ENCODE data around the gene PTP4A2.

- no peak for TF ChIP-seq CTCF (IDR thresholded peaks at IDR 0.05; ENCODE audit: poor library complexity)
- no peak for TF ChIP-seq EZH2 (IDR thresholded peaks at IDR 0.05; ENCODE audit: borderline replicate concordance)
Observed at GRCh38 chr1:31915438-31915837, 22.7 kb downstream of the PTP4A2 start.
